GM10248 (cell line): Measurements from ENCODE around the gene COLQ.

Source experiments
- CTCF ChIA-PET: fragments of 300-600 bp; sonication (Branson Sonifier 250); formaldehyde crosslinking; extraction: SDS; loops from one replicate; lab custom pipeline; 2021; ENCODE audit warnings: antibody characterized with exemption; lab: Yijun Ruan, JAX
- POLR2A ChIA-PET: fragments of 350-650 bp; sonication (Branson Sonifier 250); formaldehyde crosslinking; extraction: SDS; loops from one replicate; lab custom pipeline; 2020; ENCODE audit warnings: antibody characterized with exemption; lab: Yijun Ruan, JAX
- DNase-seq: peaks from one replicate; pipeline ENCODE4 v3.0.0; 2012; ENCODE audit errors: extremely low spot score
- TF ChIP-seq, protein P1 (sequence below): IDR thresholded peaks from 2 replicates; pipeline ENCODE4 v1.5.1; 2012; ENCODE audit warnings: mild to moderate bottlenecking, low read depth; ENCODE audit errors: extremely low read depth, missing control alignments, control extremely low read depth

Gene COLQ

DNA sequence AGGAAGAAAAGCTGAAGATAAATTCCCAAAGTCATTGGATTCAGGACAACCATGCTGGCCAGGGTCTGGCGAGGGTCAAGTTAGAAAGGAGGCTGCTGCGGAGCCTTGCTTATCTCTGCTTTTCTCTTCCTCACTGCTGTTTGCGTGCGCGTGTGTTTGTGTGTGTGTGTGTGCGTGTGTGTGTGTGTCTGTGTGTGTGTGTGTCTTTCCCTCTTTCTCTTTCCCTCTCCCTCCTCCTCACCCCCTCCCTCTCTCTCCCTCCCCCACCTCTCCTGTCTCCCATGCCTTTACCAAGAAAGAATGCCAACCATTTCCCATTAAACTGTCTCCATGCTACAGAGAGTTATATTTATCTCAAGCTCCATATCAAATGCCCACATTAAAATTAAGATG, at the start of gene COLQ:
Gene COLQ (minus strand): TSS at position 134 of the 393 bp plus-strand sequence. CDS start 81 bp downstream, at position 53.
- ChIA-PET CTCF (interaction anchor here (1.4 to 2.7 kb wide), 2 partner anchors 14 to 27 kb away, joined by 3 to 9 read pairs; no protein-coding TSS in a partner anchor), POLR2A (no interaction called here)
- no peak for DNase-seq

DNA sequence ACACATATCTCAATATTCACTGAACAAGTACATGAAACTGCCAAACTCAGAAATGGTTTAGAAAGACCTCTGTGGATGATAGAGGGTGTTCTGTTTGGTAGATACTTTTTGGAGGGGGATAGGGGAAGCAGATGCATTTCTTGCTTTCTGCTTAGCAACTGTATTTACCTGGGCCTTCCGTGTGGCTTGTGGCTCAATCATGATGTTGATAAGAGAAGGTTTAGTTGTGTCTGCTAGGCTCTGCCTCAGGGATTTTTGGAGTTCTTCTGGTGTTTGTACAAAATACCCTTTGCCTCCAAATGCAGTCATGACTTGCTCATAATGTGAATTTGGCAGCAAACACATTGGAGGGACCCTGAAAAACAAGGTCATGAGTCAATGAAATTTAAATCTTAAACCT, 41.7 kb upstream of the COLQ start:
- DNase-seq: no peak
- ChIA-PET POLR2A (no interaction called here), CTCF (no interaction called here)
- TF ChIP-seq, protein P1, sequence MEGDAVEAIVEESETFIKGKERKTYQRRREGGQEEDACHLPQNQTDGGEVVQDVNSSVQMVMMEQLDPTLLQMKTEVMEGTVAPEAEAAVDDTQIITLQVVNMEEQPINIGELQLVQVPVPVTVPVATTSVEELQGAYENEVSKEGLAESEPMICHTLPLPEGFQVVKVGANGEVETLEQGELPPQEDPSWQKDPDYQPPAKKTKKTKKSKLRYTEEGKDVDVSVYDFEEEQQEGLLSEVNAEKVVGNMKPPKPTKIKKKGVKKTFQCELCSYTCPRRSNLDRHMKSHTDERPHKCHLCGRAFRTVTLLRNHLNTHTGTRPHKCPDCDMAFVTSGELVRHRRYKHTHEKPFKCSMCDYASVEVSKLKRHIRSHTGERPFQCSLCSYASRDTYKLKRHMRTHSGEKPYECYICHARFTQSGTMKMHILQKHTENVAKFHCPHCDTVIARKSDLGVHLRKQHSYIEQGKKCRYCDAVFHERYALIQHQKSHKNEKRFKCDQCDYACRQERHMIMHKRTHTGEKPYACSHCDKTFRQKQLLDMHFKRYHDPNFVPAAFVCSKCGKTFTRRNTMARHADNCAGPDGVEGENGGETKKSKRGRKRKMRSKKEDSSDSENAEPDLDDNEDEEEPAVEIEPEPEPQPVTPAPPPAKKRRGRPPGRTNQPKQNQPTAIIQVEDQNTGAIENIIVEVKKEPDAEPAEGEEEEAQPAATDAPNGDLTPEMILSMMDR: no peak

More for the DNA sequence above, at the start of gene COLQ:
- TF ChIP-seq, protein P1: no peak

DNA sequence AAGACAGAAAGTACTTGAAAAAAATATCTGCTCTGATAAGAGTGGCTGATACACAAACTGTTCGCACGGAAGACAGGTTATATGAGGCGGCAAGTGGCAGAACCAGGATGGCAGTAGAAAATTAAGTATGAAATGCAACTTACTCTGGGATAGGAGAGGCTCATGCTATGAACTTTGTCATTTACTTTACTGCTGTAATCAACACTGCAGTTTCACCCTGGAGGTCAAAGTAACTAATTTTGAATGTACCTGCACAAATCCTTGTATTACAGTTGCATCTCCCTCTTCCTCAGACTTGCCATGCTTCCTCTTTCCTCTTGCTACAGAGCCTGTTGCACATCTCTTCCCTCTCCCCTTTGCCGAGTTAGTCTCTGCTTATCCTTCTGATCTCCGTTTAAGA, 41.1 kb upstream of the COLQ start:
- POLR2A ChIA-PET: no interaction called here
- no peak for DNase-seq
- TF ChIP-seq, protein P1: no peak
- CTCF ChIA-PET: no interaction called here

DNA sequence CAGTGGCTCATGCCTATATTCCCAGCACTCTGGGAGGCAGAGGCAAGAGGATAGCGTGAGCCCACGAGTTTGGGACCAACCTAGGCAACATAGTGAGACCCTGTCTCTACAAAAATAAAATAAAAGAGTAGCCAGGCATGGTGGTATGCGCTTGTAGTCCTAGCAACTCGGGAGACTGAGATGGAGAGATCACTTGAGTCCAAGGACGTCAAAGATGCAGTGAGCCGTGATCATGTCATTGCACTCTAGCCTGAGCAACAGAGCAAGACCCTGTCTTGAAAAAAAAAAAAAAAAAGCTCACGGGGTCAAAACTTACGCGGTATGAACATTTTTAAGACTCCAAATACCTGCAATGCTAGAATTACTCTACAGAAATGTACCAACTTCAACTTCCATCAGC, 37.1 kb upstream of the COLQ start:
- TF ChIP-seq, protein P1: no peak
- DNase-seq: no peak
- POLR2A ChIA-PET: no interaction called here
- CTCF ChIA-PET: interaction anchor here (0.8 to 3.7 kb wide), 9 partner anchors 10 to 450 kb away, joined by 3 to 23 read pairs (median 3); no protein-coding TSS in a partner anchor

DNA sequence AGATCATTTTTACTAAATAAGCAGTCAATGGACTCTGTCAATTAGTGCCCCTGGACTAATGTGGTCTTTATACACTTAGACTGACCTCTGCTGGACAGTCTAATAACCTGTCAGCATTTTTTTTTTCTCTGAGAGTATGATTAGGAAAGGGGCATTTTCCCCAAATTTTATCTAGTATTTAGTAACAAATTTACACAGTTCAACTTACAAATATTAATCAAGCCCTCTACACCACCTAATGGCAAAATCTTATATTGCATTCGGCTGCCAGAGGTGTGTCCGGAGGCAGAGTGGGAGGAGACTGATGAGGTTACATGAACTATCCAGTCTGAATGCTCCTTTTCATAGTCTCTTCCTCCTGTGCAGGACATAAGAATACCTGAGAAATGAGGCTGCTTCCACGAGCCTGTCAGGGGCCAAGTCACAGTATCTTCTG, 36.0 kb upstream of the COLQ start:
- TF ChIP-seq, protein P1: peak; percentile 38
- CTCF ChIA-PET: interaction anchor here (0.7 to 3.7 kb wide), 25 partner anchors 9 to 449 kb away, joined by 3 to 23 read pairs (median 4); no protein-coding TSS in a partner anchor
- POLR2A ChIA-PET: no interaction called here
- DNase-seq: peak; percentile 35

DNA sequence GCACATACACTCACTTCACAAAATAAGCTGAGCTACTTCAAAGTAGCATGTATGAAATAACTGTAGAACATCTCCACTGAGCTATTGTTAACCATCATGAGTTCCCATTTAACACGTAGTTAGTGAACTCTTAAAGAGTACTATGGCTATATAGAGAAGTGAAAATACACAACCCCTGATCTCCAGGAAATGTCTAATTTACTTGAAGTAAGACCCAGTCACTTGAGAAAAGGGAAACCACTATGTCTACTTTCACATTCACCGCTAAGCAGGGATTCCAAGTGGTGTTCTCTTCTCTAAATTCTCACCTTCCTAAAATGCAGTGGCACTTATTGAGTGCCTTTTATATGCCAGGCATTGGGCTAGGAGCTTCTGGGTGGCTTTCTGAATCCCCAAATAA, 35.0 kb upstream of the COLQ start:
- ChIA-PET POLR2A (no interaction called here), CTCF (interaction anchor here (0.7 to 3.7 kb wide), 28 partner anchors 9 to 451 kb away, joined by 3 to 23 read pairs (median 4); no protein-coding TSS in a partner anchor)
- TF ChIP-seq, protein P1: no peak
- DNase-seq: peak; percentile 59

DNA sequence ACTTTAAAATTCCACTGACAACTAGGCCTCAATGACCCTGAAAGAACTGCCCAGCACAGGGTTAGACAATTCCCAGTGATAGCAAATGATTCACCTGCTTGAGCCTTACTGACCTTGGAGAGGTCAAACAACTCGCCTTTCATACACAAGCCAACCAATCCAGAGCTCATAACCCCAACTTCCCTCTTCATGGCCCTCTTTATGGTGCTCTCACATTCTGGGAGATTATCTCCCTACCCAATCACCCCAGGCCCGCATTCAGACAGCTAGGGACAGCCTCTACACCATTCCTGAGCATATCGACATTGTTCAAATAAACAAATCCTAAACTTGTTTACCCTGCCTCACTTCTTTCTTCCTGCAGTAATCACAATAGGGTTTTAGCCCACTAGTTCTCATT, 32.2 kb upstream of the COLQ start:
- TF ChIP-seq, protein P1: no peak
- POLR2A ChIA-PET: no interaction called here
- CTCF ChIA-PET: interaction anchor here (2.2 kb wide), 1 partner anchor 11 kb away, joined by 7 read pairs; no protein-coding TSS in a partner anchor
- no peak for DNase-seq
